HUDEP-2 (cell line): ENCODE measurements around the gene NPAS2.

Source experiments
- DNase-seq, 76 experiments: peaks; one replicate each; lab custom pipeline; 2025; ENCODE audit not compliant: unreplicated experiment in 76 of 76; lab: John Stamatoyannopoulos, UW

Gene NPAS2

GRCh38 chr2:100820523-100821254 is 750 bp downstream of the NPAS2 start:
- no peak for DNase-seq

GRCh38 chr2:100821255-100821910 is 1.4 kb downstream of the NPAS2 start:
- no peak for DNase-seq

GRCh38 chr2:100821911-100822265 is 1.9 kb downstream of the NPAS2 start:
- no peak for DNase-seq

DNA sequence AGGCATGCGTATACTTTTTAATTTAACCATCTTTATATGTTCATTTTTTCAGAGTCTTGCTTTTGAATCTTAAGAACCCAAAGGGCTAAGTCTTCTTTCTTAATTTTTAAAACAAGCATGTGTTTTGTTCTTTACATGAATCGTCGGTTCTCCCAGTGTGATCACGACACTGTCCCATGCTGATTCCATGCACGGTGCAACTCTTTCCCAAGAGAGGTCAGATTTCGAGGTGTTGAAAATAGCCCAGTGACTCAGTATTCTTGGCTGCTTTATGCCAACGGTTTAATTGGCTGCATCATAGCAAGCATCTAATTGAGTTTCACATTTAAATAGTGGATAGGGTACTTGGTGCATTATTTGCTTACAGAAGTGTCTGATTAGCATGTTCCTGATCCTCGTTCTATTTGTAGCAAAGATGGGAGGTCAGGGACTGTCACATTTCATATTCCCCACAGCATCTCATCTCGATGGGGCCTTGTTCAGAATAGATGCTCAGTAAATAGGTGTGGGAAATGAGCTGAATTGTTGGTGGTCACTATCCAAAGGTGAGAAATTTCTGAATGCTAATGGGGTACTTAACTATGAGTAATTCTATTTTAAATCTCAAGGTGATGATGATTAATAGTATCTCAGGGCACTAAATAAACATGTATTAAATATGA is 2.8 kb downstream of the NPAS2 start:
- no peak for DNase-seq

GRCh38 chr2:100823665-100824438 is 3.9 kb downstream of the NPAS2 start:
- no peak for DNase-seq

DNA sequence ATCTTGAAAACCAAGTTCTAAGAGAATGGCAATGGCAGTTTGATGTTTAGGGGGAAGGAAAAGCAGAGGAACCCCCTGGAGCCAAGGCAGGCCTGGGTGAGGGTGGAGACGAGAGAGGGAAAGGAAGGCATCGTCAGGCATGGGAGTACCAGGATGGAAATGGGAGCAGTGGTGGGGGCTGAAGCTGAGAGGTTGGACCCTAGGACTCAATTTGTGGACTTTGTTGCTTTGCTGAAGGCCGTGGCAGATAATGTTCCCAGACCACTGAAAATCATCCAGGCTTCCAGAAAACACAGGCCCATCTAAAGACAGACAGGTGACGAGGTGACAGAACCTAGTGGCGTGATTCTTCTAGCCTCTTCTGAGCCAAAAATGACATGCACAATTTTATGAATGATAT is 4.9 kb downstream of the NPAS2 start:
- no peak for DNase-seq

- no peak for DNase-seq
These were observed 6.6 kb downstream of the NPAS2 start for GRCh38 chr2:100826494-100826893.

DNA sequence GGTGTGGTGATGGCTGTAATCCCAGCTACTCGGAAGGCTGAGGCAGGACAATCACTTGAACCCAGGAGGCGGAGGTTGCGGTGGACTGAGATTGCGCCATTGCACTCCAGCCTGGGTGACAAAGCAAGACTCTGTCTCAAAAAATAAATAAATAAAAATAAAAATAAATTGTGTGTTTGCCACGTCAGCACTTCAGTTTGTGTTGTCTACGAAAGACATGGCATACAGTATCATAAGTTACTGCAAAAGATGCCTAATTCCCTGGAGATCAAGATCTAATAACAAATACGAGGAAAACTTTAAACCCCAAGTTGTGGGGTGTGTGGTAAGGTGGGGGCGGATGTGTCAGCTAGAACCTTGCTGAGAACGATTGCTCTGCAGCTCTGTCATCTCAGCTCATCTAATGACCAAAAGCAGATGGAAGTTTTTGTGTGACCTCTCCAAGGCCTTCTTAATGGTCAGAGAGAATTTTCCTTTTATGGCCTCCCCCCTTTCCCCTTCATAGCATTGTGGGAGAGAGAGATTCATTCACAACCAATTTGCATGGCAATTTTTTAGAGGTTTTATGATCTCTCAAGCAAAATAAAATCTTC is 11.3 kb downstream of the NPAS2 start:
- no peak for DNase-seq

GRCh38 chr2:100831831-100832230 is 11.9 kb downstream of the NPAS2 start:
- no peak for DNase-seq

DNA sequence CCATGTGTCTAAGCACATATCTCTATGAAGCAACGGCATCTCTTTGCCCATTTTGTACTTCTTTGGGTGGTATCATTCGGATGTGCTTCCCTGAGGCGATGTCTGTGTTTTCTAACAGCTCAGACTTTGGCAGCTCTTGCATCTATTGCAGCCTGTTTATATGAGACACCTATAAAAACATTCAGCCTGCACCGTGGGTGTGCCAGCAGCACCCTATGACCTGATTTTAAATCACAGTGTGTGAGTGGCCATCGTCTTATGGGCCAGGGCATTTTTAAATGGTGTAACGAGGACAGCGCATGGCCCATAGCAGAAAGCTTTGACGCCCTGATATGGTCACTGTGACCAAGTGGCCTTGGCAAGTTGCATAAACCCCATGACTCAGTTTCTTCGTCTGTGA is 12.9 kb downstream of the NPAS2 start:
- no peak for DNase-seq

- no peak for DNase-seq
These were observed 13.4 kb downstream of the NPAS2 start for GRCh38 chr2:100833331-100833730.

- no peak for DNase-seq
These were observed 14.3 kb downstream of the NPAS2 start for GRCh38 chr2:100834221-100834620.

DNA sequence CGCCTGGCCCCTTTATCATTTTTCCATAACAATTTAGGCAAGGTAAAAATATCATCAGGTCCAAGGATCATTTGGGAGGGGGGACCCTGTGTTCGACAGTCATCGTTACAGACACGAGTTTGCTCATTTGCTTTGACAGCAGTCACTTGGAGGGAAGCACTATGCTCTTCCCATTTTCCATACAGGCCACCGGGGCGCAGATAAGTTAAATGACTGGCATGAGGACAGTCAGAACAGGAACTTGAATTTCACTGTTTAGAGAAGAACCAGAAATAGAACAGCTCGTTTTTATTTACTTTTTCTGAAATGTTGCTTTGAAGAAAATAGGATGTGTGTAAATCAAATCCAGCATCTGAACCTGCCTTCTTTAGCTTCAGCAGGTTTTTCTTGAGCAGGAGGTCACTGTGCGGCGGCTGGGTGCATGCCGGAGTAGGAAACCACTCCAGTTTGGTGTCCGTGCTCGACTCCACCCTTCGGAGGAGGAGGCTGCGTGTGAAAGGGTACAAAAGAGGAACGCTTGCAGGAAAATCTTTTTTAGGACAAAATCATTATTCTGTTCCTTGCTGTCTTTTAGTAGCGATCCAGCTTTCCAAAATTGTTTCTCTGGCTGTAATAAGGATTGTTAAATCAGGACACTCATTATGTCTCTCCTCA is 15.2 kb downstream of the NPAS2 start:
- DNase-seq, result no peak

DNA sequence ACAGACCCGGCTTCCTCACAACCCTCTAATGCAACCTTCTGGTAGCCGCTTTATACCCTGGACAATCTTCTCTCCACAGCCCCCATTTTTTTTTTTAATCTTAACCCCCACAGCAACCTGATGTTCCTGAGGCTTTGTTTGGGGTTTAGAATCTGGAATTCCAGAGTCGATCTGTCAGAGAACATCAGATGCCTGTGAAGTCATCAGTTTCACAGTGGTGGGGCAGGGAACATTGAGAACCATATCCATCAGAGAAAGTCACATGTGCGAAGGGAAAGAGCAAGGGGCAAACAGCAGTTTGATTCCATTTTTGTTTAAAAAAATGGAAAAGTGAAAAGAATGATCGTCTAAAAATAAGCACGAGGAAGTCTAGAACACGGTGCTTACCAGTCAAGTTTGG is 20.6 kb downstream of the NPAS2 start:
- DNase-seq, result no peak

- DNase-seq, result no peak
These were observed 22.4 kb downstream of the NPAS2 start for GRCh38 chr2:100842241-100842922.

GRCh38 chr2:100844514-100844913 is 24.6 kb downstream of the NPAS2 start:
- DNase-seq, result no peak

GRCh38 chr2:100845141-100845991 is 25.4 kb downstream of the NPAS2 start:
- no peak for DNase-seq

- no peak for DNase-seq
These were observed 26.8 kb downstream of the NPAS2 start for GRCh38 chr2:100846716-100847115.

- DNase-seq, result no peak
These were observed 32.5 kb downstream of the NPAS2 start for GRCh38 chr2:100852447-100852846.
